IMR-90 (cell line): ENCODE measurements around the gene PRKN. TPM values are rescaled to one million over a fixed set of nuclear protein-coding genes. Genes with fewer than 3 reads are reported as not detected.

ENCODE experiments used
- ATAC-seq: fragments of 200-7000 bp; cut with Tn5 transposase; 2 replicates; pipeline ENCODE4 v1.9.1; 2020; ENCODE audit warnings: low read depth, mild to moderate bottlenecking, moderate library complexity
- BruUV-seq: library from RNA; stranded (reverse); fragments of 400-500 nt; replicated peaks from 2 replicates; lab custom pipeline; 2021; lab: Mats Ljungman, UMichigan
- CTCF ChIA-PET: fragments of 300-600 bp; formaldehyde crosslinking; extraction: SDS; loops from one replicate; lab custom pipeline; 2021; ENCODE audit warnings: antibody characterized with exemption; lab: Yijun Ruan, JAX
- POLR2A ChIA-PET: fragments of 300-600 bp; sonication (Branson Sonifier 250); formaldehyde crosslinking; loops from one replicate; lab custom pipeline; 2022; ENCODE audit warnings: antibody characterized with exemption; ENCODE audit not compliant: unreplicated experiment; lab: Charles Lee
- DNase-seq: peaks from one replicate; pipeline ENCODE4 v3.0.0; 2013
- H2AFZ ChIP-seq: replicated peaks from 2 replicates; pipeline ENCODE3; 2013; ENCODE audit warnings: low read length, mild to moderate bottlenecking; ENCODE audit not compliant: poor library complexity
- H2AK5ac ChIP-seq: 2 replicates; pipeline ENCODE4 v1.6.1; 2013; ENCODE audit warnings: low read depth, low read length, inconsistent platforms
- H2AK9ac ChIP-seq: replicated peaks from 2 replicates; pipeline ENCODE3; 2013; ENCODE audit warnings: mild to moderate bottlenecking, low read depth, low read length, moderate library complexity; ENCODE audit not compliant: poor library complexity
- H2BK120ac ChIP-seq: 2 replicates; pipeline ENCODE4 v1.6.1; 2013; ENCODE audit warnings: low read depth, low read length, inconsistent platforms
- H2BK15ac ChIP-seq: 3 replicates; pipeline ENCODE4 v1.6.1; 2013; ENCODE audit warnings: low read depth, low read length, inconsistent platforms
- H2BK20ac ChIP-seq: 2 replicates; pipeline ENCODE4 v1.6.1; 2013; ENCODE audit warnings: low read depth, mild to moderate bottlenecking, inconsistent platforms, low read length, moderate library complexity
- H2BK5ac ChIP-seq: 2 replicates; pipeline ENCODE4 v1.6.1; 2013; ENCODE audit warnings: mild to moderate bottlenecking, low read depth, low read length, inconsistent platforms; ENCODE audit not compliant: poor library complexity, severe bottlenecking
- H3K14ac ChIP-seq: replicated peaks from 2 replicates; pipeline ENCODE4 v1.6.1; 2013; ENCODE audit warnings: low read depth, low read length, inconsistent platforms
- H3K18ac ChIP-seq: 2 replicates; pipeline ENCODE4 v1.6.1; 2013; ENCODE audit warnings: low read depth, low read length, control low read depth
- H3K23ac ChIP-seq: 2 replicates; pipeline ENCODE4 v1.6.1; 2013; ENCODE audit warnings: low read depth, low read length, inconsistent platforms
- H3K27ac ChIP-seq: 2 replicates; pipeline ENCODE4 v1.5.1; 2013; ENCODE audit warnings: mild to moderate bottlenecking, control low read depth, low read length; ENCODE audit not compliant: insufficient read depth
- H3K27me3 ChIP-seq: 2 replicates; pipeline ENCODE4 v1.6.1; 2013; ENCODE audit warnings: low read length; ENCODE audit not compliant: control insufficient read depth, insufficient read depth
- H3K36me3 ChIP-seq: 2 replicates; pipeline ENCODE4 v1.6.1; 2013; ENCODE audit warnings: low read length, mixed read lengths; ENCODE audit not compliant: control insufficient read depth, insufficient read depth
- H3K4ac ChIP-seq: 2 replicates; pipeline ENCODE4 v1.6.1; 2013; ENCODE audit warnings: low read depth, low read length, inconsistent platforms
- H3K4me1 ChIP-seq: 2 replicates; pipeline ENCODE4 v1.6.1; 2013; ENCODE audit warnings: low read length, mixed read lengths; ENCODE audit not compliant: control insufficient read depth, insufficient read depth
- H3K4me2 ChIP-seq: 2 replicates; pipeline ENCODE4 v1.6.1; 2013; ENCODE audit warnings: low read depth, mild to moderate bottlenecking, control low read depth, low read length, moderate library complexity
- H3K4me3 ChIP-seq: 2 replicates; pipeline ENCODE4 v1.5.1; 2013; ENCODE audit warnings: low read depth, mild to moderate bottlenecking, control low read depth, low read length, moderate library complexity; ENCODE audit not compliant: insufficient read depth
- H3K56ac ChIP-seq: 2 replicates; pipeline ENCODE4 v1.6.1; 2013; ENCODE audit warnings: low read length, inconsistent platforms; ENCODE audit not compliant: insufficient read depth; ENCODE audit errors: extremely low read depth
- H3K79me1 ChIP-seq, 2 experiments: 2 replicates each; pipeline ENCODE4 v1.6.1; 2013; ENCODE audit warnings: low read length in 2 of 2, inconsistent platforms in 1 of 2, low read depth in 1 of 2
- H3K9ac ChIP-seq: 2 replicates; pipeline ENCODE4 v1.6.1; 2013; ENCODE audit warnings: low read depth, low read length, control low read depth
- H3K9me1 ChIP-seq: 2 replicates; pipeline ENCODE4 v1.6.1; 2013; ENCODE audit warnings: low read length, inconsistent platforms; ENCODE audit not compliant: insufficient read depth
- H3K9me3 ChIP-seq: 2 replicates; pipeline ENCODE4 v1.6.1; 2013; ENCODE audit warnings: low read length; ENCODE audit not compliant: control insufficient read depth, insufficient read depth
- H4K20me1 ChIP-seq: 2 replicates; pipeline ENCODE4 v1.6.1; 2013; ENCODE audit warnings: low read length, inconsistent platforms; ENCODE audit not compliant: insufficient read depth
- H4K5ac ChIP-seq: 2 replicates; pipeline ENCODE4 v1.6.1; 2013; ENCODE audit warnings: mild to moderate bottlenecking, low read depth, low read length, control low read depth
- H4K8ac ChIP-seq, 2 experiments: 2 replicates each; pipeline ENCODE4 v1.6.1; 2013; ENCODE audit warnings: low read depth in 2 of 2, low read length in 2 of 2, control low read depth in 1 of 2, inconsistent platforms in 1 of 2
- H4K91ac ChIP-seq: 2 replicates; pipeline ENCODE4 v1.6.1; 2013; ENCODE audit warnings: low read depth, low read length, inconsistent platforms; ENCODE audit not compliant: insufficient read depth
- BHLHE40 ChIP-seq: fragments of 150-350 bp; IDR thresholded peaks from 2 replicates; pipeline ENCODE4 v1.6.1; 2016; ENCODE audit warnings: mild to moderate bottlenecking, low read depth, low read length
- CEBPB ChIP-seq: IDR thresholded peaks from 2 replicates; pipeline ENCODE4 v1.6.1; 2012; ENCODE audit warnings: low read depth, low read length, improper control_type of control experiment
- CHD1 ChIP-seq: IDR thresholded peaks from 2 replicates; pipeline ENCODE4 v1.6.1; 2012; ENCODE audit warnings: low read depth, low read length, improper control_type of control experiment
- CTCF ChIP-seq: conservative IDR thresholded peaks from 2 replicates; pipeline ENCODE4 v1.5.1; 2012; ENCODE audit warnings: mild to moderate bottlenecking, low read depth, low read length, improper control_type of control experiment
- ELK1 ChIP-seq: fragments of 150-350 bp; IDR thresholded peaks from 2 replicates; pipeline ENCODE4 v1.6.1; 2016; ENCODE audit warnings: low read depth, mild to moderate bottlenecking, low read length, moderate library complexity, borderline replicate concordance
- FOS ChIP-seq: fragments of 150-350 bp; IDR thresholded peaks from 2 replicates; pipeline ENCODE4 v1.6.1; 2016; ENCODE audit warnings: low read depth, low read length
- MAFK ChIP-seq: IDR thresholded peaks from 2 replicates; pipeline ENCODE4 v1.6.1; 2012; ENCODE audit warnings: low read depth, low read length, improper control_type of control experiment
- MAZ ChIP-seq: IDR thresholded peaks from 2 replicates; pipeline ENCODE4 v1.6.1; 2012; ENCODE audit warnings: low read depth, mild to moderate bottlenecking, low read length, improper control_type of control experiment, moderate library complexity, borderline replicate concordance
- POLR2A ChIP-seq: IDR thresholded peaks from 2 replicates; pipeline ENCODE4 v1.6.1; 2012; ENCODE audit warnings: mild to moderate bottlenecking, low read depth, low read length
- RAD21 ChIP-seq: IDR thresholded peaks from 2 replicates; pipeline ENCODE4 v1.6.1; 2012; ENCODE audit warnings: low read length, improper control_type of control experiment
- RFX5 ChIP-seq: IDR thresholded peaks from 2 replicates; pipeline ENCODE4 v1.8.0; 2012; ENCODE audit warnings: low read depth, mild to moderate bottlenecking, low read length, moderate library complexity
- WGBS, 2 experiments: methylation state at CpG; one replicate each; pipeline versions ENCODE4 v1.1.5 to v1.1.7; 2013; ENCODE audit warnings: missing lambda C conversion rate in 2 of 2; ENCODE audit not compliant: insufficient read length in 1 of 2; ENCODE audit errors: extremely low coverage in 2 of 2; 5-methylcytosine and 5-hydroxymethylcytosine counted together
- dilution Hi-C: fragments of 300-500 bp; cut with HindIII; formaldehyde crosslinking; loops from one replicate; pipeline ENCODE4 v1.14.3; 2018; ENCODE audit warnings: low sequenced_read_pairs; ENCODE audit not compliant: unreplicated experiment
- in situ Hi-C: fragments of 300-500 bp; cut with MboI; formaldehyde crosslinking; loops from 3 replicates; pipeline ENCODE4 v1.14.3; 2019; ENCODE audit warnings: low sequenced_read_pairs, inconsistent platforms, mixed read lengths
- intact Hi-C: fragments of 100-400 bp; cut with micrococcal nuclease; formaldehyde crosslinking; loops from 2 replicates; pipeline ENCODE4 v1.10.0; 2022
- polyA plus RNA-seq, 3 experiments: library from polyadenylated mRNA; depleted of rRNA; stranded (reverse); fragments of >200 nt; gene quantifications; 2 replicates each; pipeline ENCODE4 v1.2.3, GENCODE V29; 2012; ENCODE audit warnings: low replicate concordance in 1 of 3
- total RNA-seq: library from RNA; depleted of rRNA; stranded (reverse); fragments of >200 nt; gene quantifications from 2 replicates; pipeline ENCODE4 v1.2.3, GENCODE V29; 2012

PRKN gene
- total and polyA plus RNA-seq, 2 of the 4 experiments (the other 2 are of a cell fraction) = 0.15 to 0.18 TPM

DNA sequence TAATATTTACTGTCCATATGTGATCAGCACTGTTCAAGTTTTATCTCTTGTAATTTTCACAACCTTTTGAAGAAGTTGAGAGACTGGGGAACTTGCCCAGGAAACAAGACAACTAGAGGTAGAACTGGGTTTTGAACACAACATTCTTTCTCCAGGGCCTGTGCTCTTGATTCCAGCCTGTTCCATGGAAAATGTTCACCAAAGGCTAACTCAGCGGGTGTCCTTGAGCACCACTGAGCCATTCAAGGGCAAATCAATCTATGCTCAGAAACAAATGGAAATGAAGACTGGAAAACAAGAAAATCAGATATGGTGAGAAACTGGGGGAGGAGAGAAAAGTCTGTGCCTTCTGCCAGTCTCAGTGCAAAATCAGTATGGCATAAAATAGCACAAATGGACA is 771.5 kb downstream of the PRKN start:
- Histone ChIP-seq H3K9ac (no peak overlapping the region), H3K4me3 (no peak overlapping the region), H3K56ac (no peak overlapping the region), H2AK5ac (no peak overlapping the region), H3K27me3 (no peaks in the 10 kb centered on the region), H3K9me3 (peaks cover 10% of the 10 kb centered on the region), H2BK20ac (no peak overlapping the region), H3K36me3 (no peaks in the 10 kb centered on the region), H2AK9ac (no peak overlapping the region), H4K8ac (no peak overlapping the region), H3K79me1 (no peaks in the 10 kb centered on the region), H3K23ac (no peak overlapping the region), H4K20me1 (no peaks in the 10 kb centered on the region), H3K4me1 (no peaks in the 10 kb centered on the region), H4K91ac (no peak overlapping the region), H3K4me2 (no peak overlapping the region), H2BK120ac (no peak overlapping the region), H2AFZ (no peak overlapping the region), H3K4ac (no peak overlapping the region), H3K27ac (no peak overlapping the region), H3K9me1 (no peaks in the 10 kb centered on the region), H3K14ac (no peak overlapping the region), H2BK15ac (no peak overlapping the region), H3K18ac (no peak overlapping the region), H2BK5ac (no peak overlapping the region), H4K5ac (no peak overlapping the region)
- ChIA-PET POLR2A (no interaction called here), CTCF (no interaction called here)
- ATAC-seq (no peak), DNase-seq (no peak)
- dilution Hi-C loops = no loop called here
- in situ Hi-C loops = no loop called here
- TF ChIP-seq POLR2A (no peak), MAFK (no peak), BHLHE40 (no peak), CHD1 (no peak), RAD21 (no peak), MAZ (no peak), FOS (no peak), RFX5 (no peak), ELK1 (no peak), CEBPB (no peak), CTCF (no peak)
- 40% methylated on average over 1 of the region's 1 CpG; no CpG with 5 or more reads in 1 of the 2 experiments for WGBS, 2 experiments
- intact Hi-C loops = no loop called here
- BruUV-seq = no TSS peak
